Natural killer cell treated with Interleukin-12 subunit alpha and Interleukin-12 subunit beta and Interleukin-15 and Interleukin-18, amount 100 ng/mL, for 72 hours (primary cell): Measurements from ENCODE around the gene SPATC1L. TPM values are rescaled to one million over a fixed set of nuclear protein-coding genes. Genes with fewer than 3 reads are reported as not detected.
A peak's percentile ranks its signal among the peaks of the same experiment; 100 is the strongest.
"Not testable (repeated sequence)": the region's sequence is repeated elsewhere in the genome, so short reads cannot be mapped to it uniquely, and the experiment has no call there.

ENCODE experiments used
- ATAC-seq, 2 donors: fragments of 150-1000 bp; cut with Tn5 transposase in 1 of 2; sonication (Bioruptor Pico), chemical (Tn5 transposase) in 1 of 2; 2 replicates each; pipeline ENCODE4 v1.10.0; 2021
- DNase-seq: peaks from one replicate; pipeline ENCODE4 v3.0.0; 2022; ENCODE audit warnings: low spot score
- H3K27ac Mint-ChIP-seq, 2 donors: 1 replicate in 1 of 2; 2 replicates in 1 of 2; pipeline ENCODE4 v1.8.0; 2022; ENCODE audit warnings: mixed read lengths in 2 of 2, mild to moderate bottlenecking in 1 of 2, moderate library complexity in 1 of 2
- H3K27me3 Mint-ChIP-seq, 2 donors: 1 replicate in 1 of 2; 2 replicates in 1 of 2; pipeline ENCODE4 v1.8.0; 2022; ENCODE audit warnings: mixed read lengths in 2 of 2
- H3K36me3 Mint-ChIP-seq: one replicate; pipeline ENCODE4 v1.8.0; 2022; ENCODE audit warnings: mixed read lengths
- H3K4me1 Mint-ChIP-seq, 2 donors: 1 replicate in 1 of 2; 2 replicates in 1 of 2; pipeline ENCODE4 v1.8.0; 2022; ENCODE audit warnings: low read depth in 2 of 2, mixed read lengths in 2 of 2, mild to moderate bottlenecking in 1 of 2
- H3K4me3 Mint-ChIP-seq: one replicate; pipeline ENCODE4 v1.8.0; 2022; ENCODE audit warnings: mixed read lengths
- H3K9me3 Mint-ChIP-seq: 2 replicates; pipeline ENCODE4 v1.8.0; 2022; ENCODE audit warnings: mixed read lengths
- total RNA-seq, 2 donors: library from RNA; stranded (reverse); gene quantifications; one replicate each; pipeline ENCODE4 v1.2.3, GENCODE V29; 2022

Gene SPATC1L
- total RNA-seq, 2 donors from 2014 or later = 5.0 TPM; not detected in 1

DNA sequence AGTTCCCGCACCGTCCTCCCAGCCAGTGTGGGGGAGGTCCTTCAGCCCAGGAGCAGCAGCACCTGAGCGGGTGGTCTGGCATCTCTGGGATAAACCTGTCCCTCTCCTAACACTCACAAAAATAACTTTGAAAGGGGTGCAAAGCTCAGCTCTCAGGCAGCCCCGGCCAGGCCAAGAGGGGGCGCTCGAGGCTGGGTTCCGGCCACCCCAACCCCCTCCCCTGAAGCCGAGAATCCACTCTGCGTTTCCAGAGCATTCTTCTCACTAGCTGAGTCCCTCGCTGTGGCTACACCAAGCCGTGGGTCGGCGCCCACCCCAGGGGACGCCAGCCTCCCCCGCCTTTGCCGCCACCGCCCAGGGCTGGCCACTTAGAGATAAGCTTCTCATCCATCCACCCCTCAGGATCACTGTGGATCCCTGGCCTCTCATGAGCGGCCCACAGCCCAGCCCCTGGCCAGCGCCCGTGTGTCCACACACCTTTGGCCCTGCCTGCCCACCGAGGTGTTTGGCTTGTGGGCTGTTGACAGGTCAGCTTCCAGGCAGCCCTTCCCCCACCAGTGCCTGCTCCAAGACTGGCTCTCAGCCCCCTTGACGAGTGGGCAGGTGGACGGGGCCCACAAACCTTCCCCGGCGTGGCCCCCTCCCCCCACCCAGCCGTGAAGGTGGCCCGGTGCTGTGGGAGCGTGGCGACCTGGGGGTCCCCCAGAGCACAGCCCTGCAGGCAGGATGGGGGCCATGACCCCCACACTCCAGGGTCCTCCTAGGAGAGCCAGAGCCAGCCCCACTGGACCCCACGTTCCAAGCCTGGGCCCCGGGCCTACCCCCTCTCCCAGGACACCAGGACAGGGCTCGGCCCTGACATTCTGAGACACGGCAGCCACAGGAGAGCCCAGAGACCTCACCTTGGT, 30.8 kb downstream of the SPATC1L start:
- no peaks in the 10 kb centered on the region for H3K27me3 Mint-ChIP-seq
- no peak overlapping the region for H3K27ac Mint-ChIP-seq
- no peak overlapping the region for H3K4me3 Mint-ChIP-seq
- DNase-seq = peak; percentile 59
- H3K9me3 Mint-ChIP-seq = no peaks in the 10 kb centered on the region
- ATAC-seq = no peak
- H3K36me3 Mint-ChIP-seq = no peaks in the 10 kb centered on the region
- no peaks in the 10 kb centered on the region for H3K4me1 Mint-ChIP-seq

DNA sequence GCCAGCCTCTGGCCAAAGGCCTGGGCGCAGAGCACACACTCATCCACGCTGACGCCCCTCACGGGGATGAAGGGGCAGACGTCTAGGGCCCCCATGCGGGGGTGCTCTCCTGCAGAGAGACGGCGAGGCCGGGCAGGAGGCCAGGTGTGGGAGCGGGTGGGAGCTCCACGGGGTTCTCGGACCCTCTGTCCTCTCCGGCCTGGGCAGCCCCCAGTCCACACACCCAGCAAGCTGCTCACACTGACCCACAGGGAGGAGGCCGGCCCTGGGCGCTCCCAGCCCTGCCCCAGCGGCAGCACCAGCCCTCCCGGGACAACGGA, 31.4 kb downstream of the SPATC1L start:
- H3K4me1 Mint-ChIP-seq = no peaks in the 10 kb centered on the region
- no peak for ATAC-seq
- H3K27me3 Mint-ChIP-seq = no peaks in the 10 kb centered on the region
- no peak overlapping the region for H3K27ac Mint-ChIP-seq
- no peaks in the 10 kb centered on the region for H3K9me3 Mint-ChIP-seq
- DNase-seq = peak; percentile 46
- no peak overlapping the region for H3K4me3 Mint-ChIP-seq
- H3K36me3 Mint-ChIP-seq = no peaks in the 10 kb centered on the region

DNA sequence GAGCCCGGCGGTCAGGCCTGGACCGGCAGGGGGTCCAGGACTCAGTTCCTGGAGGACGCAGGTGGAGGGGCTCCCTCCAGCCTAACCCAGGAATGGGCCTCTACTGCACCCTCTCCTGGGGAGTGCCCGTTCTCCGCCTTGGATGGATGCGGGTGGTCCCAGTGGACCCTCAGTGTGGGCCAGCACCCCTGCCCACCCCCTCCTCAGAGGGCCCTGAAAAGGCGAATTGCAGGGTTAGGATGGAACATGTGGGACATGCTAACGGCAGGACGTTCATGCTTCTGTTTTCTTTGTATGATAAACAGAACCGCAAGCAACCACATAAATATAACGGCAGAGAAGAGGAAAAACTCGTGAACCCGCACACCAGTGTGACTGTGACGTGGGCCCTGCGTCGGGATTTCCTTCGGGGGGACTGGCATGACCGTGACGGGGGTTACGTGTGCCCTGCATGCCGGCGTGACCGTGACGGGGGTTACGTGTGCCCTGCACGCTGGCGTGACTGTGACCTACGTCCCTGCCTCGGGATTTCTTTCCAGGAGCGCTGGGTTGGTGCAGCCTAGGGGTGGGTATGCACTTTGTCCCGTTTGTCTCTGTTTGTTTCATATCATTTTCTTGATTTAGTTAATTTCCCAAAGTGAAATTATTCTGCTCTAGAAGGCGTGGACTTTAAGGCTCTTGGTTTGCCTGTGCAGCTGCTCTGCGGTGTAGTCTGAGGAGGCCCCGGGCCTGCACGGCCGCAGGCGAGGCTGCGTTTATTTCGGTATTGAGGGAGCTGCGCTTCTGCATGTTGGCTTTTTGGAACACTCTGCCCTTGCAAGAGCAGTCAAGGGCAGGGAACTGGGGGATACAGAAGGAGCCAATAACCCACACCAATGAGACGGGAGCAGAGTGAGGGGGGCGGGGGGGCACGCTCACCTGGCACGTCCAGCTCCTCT, 32.0 kb downstream of the SPATC1L start:
- no peaks in the 10 kb centered on the region for H3K4me1 Mint-ChIP-seq

DNA sequence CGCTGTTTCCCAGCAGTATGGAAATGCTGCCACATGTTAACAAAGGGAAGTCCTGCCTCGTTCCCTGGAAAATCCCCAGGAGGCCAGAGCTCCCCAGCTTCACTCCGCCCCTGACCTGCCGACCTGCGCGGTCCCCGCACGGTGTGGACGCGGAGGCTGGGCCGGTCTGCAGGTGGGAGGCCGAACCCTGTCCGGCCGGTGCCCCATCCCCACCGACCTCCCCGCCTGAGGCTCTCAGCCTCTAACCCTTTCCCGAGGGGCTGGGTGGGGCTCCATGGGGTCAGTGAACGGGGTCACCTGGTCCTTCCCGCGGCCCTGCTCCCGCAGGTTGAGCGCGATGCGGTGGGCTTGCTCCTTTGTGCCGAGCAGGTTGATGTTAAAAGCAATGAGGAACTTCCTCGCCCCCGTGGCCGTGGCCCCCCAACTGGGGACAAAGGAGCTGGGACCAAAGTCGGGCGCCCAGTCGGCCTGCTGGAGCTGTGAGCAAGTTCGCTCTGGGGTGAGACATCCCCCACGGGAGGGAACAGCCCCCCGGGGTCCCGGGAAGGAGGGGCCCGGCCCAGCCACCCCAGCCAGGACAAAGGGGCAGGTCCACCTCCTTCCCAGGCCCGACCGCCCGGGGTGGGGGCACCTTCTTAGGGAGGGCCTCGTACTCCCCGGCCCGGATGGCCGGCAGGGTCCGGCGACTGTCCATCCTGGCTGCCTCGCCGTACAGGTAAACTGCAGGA, 32.8 kb downstream of the SPATC1L start:
- DNase-seq (peak; percentile 59), ATAC-seq (no peak)
- Mint-ChIP-seq H3K9me3 (no peaks in the 10 kb centered on the region), H3K27ac (no peak overlapping the region), H3K4me3 (no peak overlapping the region), H3K4me1 (no peaks in the 10 kb centered on the region), H3K27me3 (no peaks in the 10 kb centered on the region), H3K36me3 (no peaks in the 10 kb centered on the region)

More for the DNA sequence above, 32.0 kb downstream of the SPATC1L start:
- H3K27me3 Mint-ChIP-seq = no peaks in the 10 kb centered on the region
- H3K27ac Mint-ChIP-seq = no peak overlapping the region
- no peaks in the 10 kb centered on the region for H3K36me3 Mint-ChIP-seq
- DNase-seq = no peak
- H3K4me3 Mint-ChIP-seq = no peak overlapping the region
- H3K9me3 Mint-ChIP-seq = no peaks in the 10 kb centered on the region
- no peak for ATAC-seq

GRCh38 chr21:46150491-46151121, 33.7 kb downstream of the SPATC1L start:
- Mint-ChIP-seq H3K4me3 (no peak overlapping the region), H3K9me3 (no peaks in the 10 kb centered on the region), H3K36me3 (no peaks in the 10 kb centered on the region), H3K27ac (no peak overlapping the region), H3K4me1 (no peaks in the 10 kb centered on the region), H3K27me3 (no peaks in the 10 kb centered on the region)
- peak in 1 of 2 donors; percentile 8 for ATAC-seq
- peak; percentile 53 for DNase-seq

DNA sequence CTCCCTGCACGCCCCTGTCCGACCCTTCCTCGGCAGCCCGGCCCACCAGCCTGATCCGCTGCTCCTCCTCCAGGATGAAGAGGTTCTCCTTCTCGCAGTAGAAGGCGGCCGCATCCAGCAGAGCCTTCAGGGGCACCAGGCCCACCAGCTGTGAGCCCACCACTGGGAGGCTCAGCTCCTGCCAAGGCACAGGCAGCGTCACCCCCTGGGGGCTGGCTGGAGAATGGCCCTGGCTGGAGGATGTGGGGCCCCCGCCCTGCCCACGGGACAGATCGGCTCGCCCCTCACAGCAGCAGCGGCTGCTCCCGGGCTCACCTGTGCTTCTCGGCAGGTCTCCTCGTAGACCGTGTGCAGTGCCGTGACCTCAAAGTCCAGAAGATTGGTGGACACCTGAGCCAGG, 34.2 kb downstream of the SPATC1L start:
- H3K9me3 Mint-ChIP-seq = no peaks in the 10 kb centered on the region

DNA sequence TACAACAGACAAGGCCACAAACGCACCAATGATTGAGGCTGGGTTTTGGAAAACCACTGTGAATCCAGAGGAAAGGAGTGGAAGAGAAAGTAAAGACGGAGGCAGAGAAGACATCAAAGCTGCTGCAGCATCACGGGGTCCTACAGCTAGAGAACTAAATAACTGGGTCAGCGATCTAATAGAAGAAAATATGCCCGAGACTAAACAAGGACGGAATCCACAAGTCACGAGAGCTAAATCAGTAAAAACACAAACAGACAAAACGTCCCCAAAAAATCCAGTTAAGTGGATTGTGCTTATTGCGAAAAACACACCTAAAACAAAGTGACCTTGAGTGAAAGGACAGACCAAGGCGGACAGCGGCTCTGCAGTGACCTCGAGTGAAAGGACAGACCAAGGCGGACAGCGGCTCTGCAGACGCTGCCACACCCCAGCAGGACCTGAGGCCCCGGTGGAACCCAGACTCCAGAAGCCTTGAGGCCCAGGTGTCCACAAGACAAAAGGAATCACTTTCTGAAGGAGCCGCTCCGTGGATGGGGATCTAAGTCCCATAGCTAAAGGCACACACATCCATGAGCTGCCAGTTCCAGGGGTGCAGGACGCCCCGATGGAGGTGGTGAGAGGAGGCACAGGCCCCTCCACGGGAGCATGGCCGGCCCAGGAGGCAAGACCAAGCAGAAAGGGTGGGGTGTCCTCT, 34.9 kb downstream of the SPATC1L start:
- no peak overlapping the region for H3K27ac Mint-ChIP-seq

More for the DNA sequence above, 34.2 kb downstream of the SPATC1L start:
- ATAC-seq (no peak), DNase-seq (peak; percentile 28)
- Mint-ChIP-seq H3K27ac (no peak overlapping the region), H3K4me1 (no peaks in the 10 kb centered on the region), H3K27me3 (no peaks in the 10 kb centered on the region), H3K4me3 (no peak overlapping the region), H3K36me3 (no peaks in the 10 kb centered on the region)

GRCh38 chr21:46148106-46148505, 36.2 kb downstream of the SPATC1L start:
- ATAC-seq (no peak), DNase-seq (no peak)
- Mint-ChIP-seq H3K36me3 (no peaks in the 10 kb centered on the region), H3K27me3 (no peaks in the 10 kb centered on the region), H3K4me1 (peaks cover 7 to 11% of the 10 kb centered on the region in 2 donors), H3K27ac (no peak overlapping the region), H3K9me3 (no peaks in the 10 kb centered on the region), H3K4me3 (no peak overlapping the region)

More for the DNA sequence above, 34.9 kb downstream of the SPATC1L start:
- ATAC-seq (no peak), DNase-seq (no peak)
- Mint-ChIP-seq H3K4me1 (peaks cover 0 to 3% of the 10 kb centered on the region in 2 donors), H3K27me3 (no peaks in the 10 kb centered on the region), H3K4me3 (no peak overlapping the region), H3K9me3 (no peaks in the 10 kb centered on the region), H3K36me3 (no peaks in the 10 kb centered on the region)

DNA sequence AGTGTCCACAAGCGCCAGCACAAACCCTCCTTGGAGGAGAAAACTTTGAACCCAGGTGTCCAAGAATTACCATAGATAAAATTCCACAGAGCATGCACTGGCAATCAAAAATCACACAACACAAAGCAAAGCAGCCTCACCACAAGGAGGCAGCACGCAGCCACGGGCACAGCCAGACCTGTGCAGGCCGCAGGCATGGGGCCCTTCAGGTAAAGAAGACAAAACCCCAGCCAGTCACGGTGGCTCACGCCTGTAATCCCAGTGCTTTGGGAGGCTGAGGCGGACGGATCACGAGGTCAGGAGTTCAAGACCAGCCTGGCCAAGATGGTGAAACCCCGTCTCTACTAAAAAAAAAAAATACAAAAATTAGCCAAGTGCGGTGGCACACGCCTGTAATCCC, 36.8 kb downstream of the SPATC1L start:
- H3K9me3 Mint-ChIP-seq, DNase-seq, ATAC-seq, H3K27me3 Mint-ChIP-seq, H3K36me3 Mint-ChIP-seq, H3K4me3 Mint-ChIP-seq, H3K27ac Mint-ChIP-seq: not testable (repeated sequence)
- H3K4me1 Mint-ChIP-seq = peaks cover 7 to 11% of the 10 kb centered on the region in 2 donors

- H3K36me3 Mint-ChIP-seq = no peaks in the 10 kb centered on the region
- DNase-seq (peak; percentile 23), ATAC-seq (no peak)
- peaks cover 7 to 11% of the 10 kb centered on the region in 2 donors for H3K4me1 Mint-ChIP-seq
- H3K27me3 Mint-ChIP-seq = no peaks in the 10 kb centered on the region
- H3K4me3 Mint-ChIP-seq = peak overlapping the region; percentile 37
- H3K27ac Mint-ChIP-seq = no peak overlapping the region
- no peaks in the 10 kb centered on the region for H3K9me3 Mint-ChIP-seq
These were observed 37.4 kb downstream of the SPATC1L start for GRCh38 chr21:46146856-46147255.

GRCh38 chr21:46145840-46146691, 38.2 kb downstream of the SPATC1L start:
- no peak overlapping the region for H3K27ac Mint-ChIP-seq

More at GRCh38 chr21:46145840-46146691, 38.2 kb downstream of the SPATC1L start:
- DNase-seq (peak; percentile 49), ATAC-seq (no peak)
- Mint-ChIP-seq H3K4me3 (peak overlapping the region; percentile 37), H3K4me1 (peaks cover 7 to 13% of the 10 kb centered on the region in 2 donors), H3K36me3 (no peaks in the 10 kb centered on the region), H3K27me3 (no peaks in the 10 kb centered on the region), H3K9me3 (no peaks in the 10 kb centered on the region)
